Measurements from ENCODE around the gene CACNB4.

The CACNB4 gene

GRCh38 chr2:151928380-151928779 lies 170.5 kb downstream of the CACNB4 start:
- TF ChIP-seq EZH2 (IDR thresholded peaks at IDR 0.05; ENCODE audit: borderline replicate concordance, low read length): no peak
- TF ChIP-seq, protein P1, sequence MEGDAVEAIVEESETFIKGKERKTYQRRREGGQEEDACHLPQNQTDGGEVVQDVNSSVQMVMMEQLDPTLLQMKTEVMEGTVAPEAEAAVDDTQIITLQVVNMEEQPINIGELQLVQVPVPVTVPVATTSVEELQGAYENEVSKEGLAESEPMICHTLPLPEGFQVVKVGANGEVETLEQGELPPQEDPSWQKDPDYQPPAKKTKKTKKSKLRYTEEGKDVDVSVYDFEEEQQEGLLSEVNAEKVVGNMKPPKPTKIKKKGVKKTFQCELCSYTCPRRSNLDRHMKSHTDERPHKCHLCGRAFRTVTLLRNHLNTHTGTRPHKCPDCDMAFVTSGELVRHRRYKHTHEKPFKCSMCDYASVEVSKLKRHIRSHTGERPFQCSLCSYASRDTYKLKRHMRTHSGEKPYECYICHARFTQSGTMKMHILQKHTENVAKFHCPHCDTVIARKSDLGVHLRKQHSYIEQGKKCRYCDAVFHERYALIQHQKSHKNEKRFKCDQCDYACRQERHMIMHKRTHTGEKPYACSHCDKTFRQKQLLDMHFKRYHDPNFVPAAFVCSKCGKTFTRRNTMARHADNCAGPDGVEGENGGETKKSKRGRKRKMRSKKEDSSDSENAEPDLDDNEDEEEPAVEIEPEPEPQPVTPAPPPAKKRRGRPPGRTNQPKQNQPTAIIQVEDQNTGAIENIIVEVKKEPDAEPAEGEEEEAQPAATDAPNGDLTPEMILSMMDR (IDR thresholded peaks at IDR 0.05; ENCODE audit: low read length): no peak
- Histone ChIP-seq H3K79me2 (ENCODE audit: insufficient read depth, low read length) (no peaks in the 10 kb centered on the region), H3K36me3 (ENCODE audit: insufficient read depth, low read length) (no peaks in the 10 kb centered on the region), H3K9me2 (ENCODE audit: low read depth, low read length) (no peaks in the 10 kb centered on the region), H3K27ac (ENCODE audit: low read depth, low read length, poor library complexity, severe bottlenecking) (no peak overlapping the region), H3K9ac (ENCODE audit: low read length) (no peak overlapping the region), H3K4me1 (ENCODE audit: insufficient read depth, low read length, severe bottlenecking) (no peaks in the 10 kb centered on the region), H3K4me2 (ENCODE audit: low read length) (no peak overlapping the region), H3K27me3 (ENCODE audit: insufficient read depth, low read length) (no peaks in the 10 kb centered on the region), H3K9me3 (ENCODE audit: low read length) (no peaks in the 10 kb centered on the region), H3F3A (ENCODE audit: insufficient read depth, low read length) (no peaks in the 10 kb centered on the region), H2AFZ (ENCODE audit: low read length) (no peak overlapping the region), H3K4me3 (ENCODE audit: low read depth, low read length, poor library complexity, severe bottlenecking) (no peak overlapping the region), H4K20me1 (ENCODE audit: insufficient read depth, low read length) (no peaks in the 10 kb centered on the region)

DNA sequence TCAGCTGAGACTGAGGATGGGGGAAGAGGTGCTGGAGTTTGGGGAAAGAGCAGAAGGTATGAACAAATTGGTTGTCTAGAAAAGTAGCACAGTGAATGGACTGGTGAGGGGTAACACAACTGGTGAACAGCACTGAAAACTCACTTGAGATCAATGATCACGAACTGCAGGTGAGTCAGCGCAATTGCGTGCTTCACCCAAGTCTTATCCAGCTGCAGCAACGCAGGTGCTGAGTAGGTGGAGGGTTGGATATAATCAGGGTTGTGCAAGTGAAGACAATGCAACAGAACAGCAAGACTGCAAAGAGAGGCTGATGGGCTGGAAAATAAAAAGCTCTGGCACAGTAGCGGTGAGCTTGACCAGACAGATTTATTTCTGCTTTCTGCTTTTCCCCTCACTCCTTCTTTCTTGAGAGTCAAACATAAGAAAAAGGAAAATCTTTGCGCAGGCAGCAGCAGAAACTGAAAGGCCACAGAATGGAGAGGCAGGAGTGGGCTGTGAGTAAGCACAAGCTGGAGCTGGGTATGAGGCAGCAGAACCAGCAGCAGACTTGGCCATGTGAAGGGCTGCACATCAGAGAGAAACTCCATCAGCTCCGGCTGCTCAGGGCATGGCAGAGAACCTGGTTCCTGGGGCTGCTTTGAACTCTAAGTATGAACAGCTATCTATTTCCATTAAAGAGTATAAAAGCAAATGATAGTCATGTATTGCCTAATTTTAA lies 171.2 kb downstream of the CACNB4 start:
- H3K9me2 ChIP-seq (ENCODE audit: low read depth, low read length): no peaks in the 10 kb centered on the region
- no peaks in the 10 kb centered on the region for H3K79me2 ChIP-seq (ENCODE audit: insufficient read depth, low read length)
- no peaks in the 10 kb centered on the region for H3K9me3 ChIP-seq (ENCODE audit: low read length)
- no peak overlapping the region for H3K4me3 ChIP-seq (ENCODE audit: low read depth, low read length, poor library complexity, severe bottlenecking)
- H4K20me1 ChIP-seq (ENCODE audit: insufficient read depth, low read length): no peaks in the 10 kb centered on the region
- H3K27me3 ChIP-seq (ENCODE audit: insufficient read depth, low read length): no peaks in the 10 kb centered on the region
- no peaks in the 10 kb centered on the region for H3K36me3 ChIP-seq (ENCODE audit: insufficient read depth, low read length)
- no peak overlapping the region for H3K4me2 ChIP-seq (ENCODE audit: low read length)
- TF ChIP-seq EZH2 (IDR thresholded peaks at IDR 0.05; ENCODE audit: borderline replicate concordance, low read length): no peak
- TF ChIP-seq, protein P1 (IDR thresholded peaks at IDR 0.05; ENCODE audit: low read length): no peak
- no peak overlapping the region for H2AFZ ChIP-seq (ENCODE audit: low read length)
- H3K4me1 ChIP-seq (ENCODE audit: insufficient read depth, low read length, severe bottlenecking): no peaks in the 10 kb centered on the region
- H3F3A ChIP-seq (ENCODE audit: insufficient read depth, low read length): no peaks in the 10 kb centered on the region
- H3K9ac ChIP-seq (ENCODE audit: low read length): no peak overlapping the region
- no peak overlapping the region for H3K27ac ChIP-seq (ENCODE audit: low read depth, low read length, poor library complexity, severe bottlenecking)

DNA sequence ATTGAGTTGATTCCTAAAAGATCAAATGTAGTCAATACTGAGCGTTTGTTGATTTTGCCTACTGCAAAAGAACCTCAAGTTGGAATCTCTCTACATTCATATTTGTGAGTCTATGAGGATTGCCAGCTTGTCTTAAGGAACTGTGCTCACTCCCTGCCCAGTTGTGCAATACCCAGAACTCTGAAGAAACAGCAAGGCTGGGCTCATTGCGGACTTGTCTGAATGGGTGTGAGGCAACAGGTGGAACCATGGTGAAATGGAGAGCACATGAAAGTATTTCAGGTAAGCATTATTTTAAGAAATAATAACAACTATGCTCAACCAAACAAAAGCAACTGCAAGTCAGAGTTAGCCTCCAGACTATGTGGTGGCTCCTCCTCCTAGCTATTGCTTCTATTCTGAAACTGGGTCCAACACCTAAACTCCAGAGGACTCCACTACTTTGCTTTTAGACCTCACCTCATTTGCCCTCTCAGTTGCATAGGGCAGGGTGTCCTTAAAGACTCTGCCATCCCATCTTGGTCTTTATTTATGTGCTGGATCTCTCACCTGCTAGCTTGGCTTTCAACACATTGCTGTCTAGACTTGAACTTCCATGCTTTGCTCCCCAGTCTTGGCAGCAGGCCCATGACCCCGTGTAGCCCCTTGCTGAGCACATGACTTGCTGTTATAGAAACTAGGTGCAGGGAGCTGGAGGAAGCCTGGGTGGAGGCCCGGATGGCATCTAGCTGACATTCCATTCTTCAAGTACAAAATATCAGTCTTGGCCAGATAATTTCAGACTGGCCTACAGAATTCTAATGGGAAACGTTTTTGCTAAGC lies 175.8 kb downstream of the CACNB4 start:
- Histone ChIP-seq H3K27ac (ENCODE audit: low read depth, low read length, poor library complexity, severe bottlenecking) (no peak overlapping the region), H2AFZ (ENCODE audit: low read length) (no peak overlapping the region), H3K36me3 (ENCODE audit: insufficient read depth, low read length) (no peaks in the 10 kb centered on the region), H3K4me2 (ENCODE audit: low read length) (no peak overlapping the region), H3K9me2 (ENCODE audit: low read depth, low read length) (no peaks in the 10 kb centered on the region), H3K9ac (ENCODE audit: low read length) (no peak overlapping the region), H3F3A (ENCODE audit: insufficient read depth, low read length) (no peaks in the 10 kb centered on the region), H3K27me3 (ENCODE audit: insufficient read depth, low read length) (no peaks in the 10 kb centered on the region), H3K4me1 (ENCODE audit: insufficient read depth, low read length, severe bottlenecking) (no peaks in the 10 kb centered on the region), H3K4me3 (ENCODE audit: low read depth, low read length, poor library complexity, severe bottlenecking) (no peak overlapping the region), H3K79me2 (ENCODE audit: insufficient read depth, low read length) (no peaks in the 10 kb centered on the region), H3K9me3 (ENCODE audit: low read length) (no peaks in the 10 kb centered on the region), H4K20me1 (ENCODE audit: insufficient read depth, low read length) (no peaks in the 10 kb centered on the region)
- TF ChIP-seq, protein P1 (IDR thresholded peaks at IDR 0.05; ENCODE audit: low read length): no peak
- TF ChIP-seq EZH2 (IDR thresholded peaks at IDR 0.05; ENCODE audit: borderline replicate concordance, low read length): no peak
